ENCODE data around the gene SLC25A5.
A peak's percentile ranks its signal among the peaks of the same experiment; 100 is the strongest.
"Not testable (repeated sequence)": the region's sequence is repeated elsewhere in the genome, so short reads cannot be mapped to it uniquely, and the experiment has no call there.

SLC25A5 gene

GRCh38 chrX:119467842-119468550 lies at the start of gene SLC25A5:
Gene SLC25A5, plus strand, starts transcription at chrX:119468444. Its CDS starts 72 bp downstream, at chrX:119468516.
- DNase-seq = peak; percentile 8 to 48

GRCh38 chrX:119419146-119419545 lies 49.1 kb upstream of the SLC25A5 start:
- DNase-seq = no peak

- no peak for DNase-seq
Measured at GRCh38 chrX:119419898-119420297, 48.3 kb upstream of the SLC25A5 start.

- no peak for DNase-seq
Measured at GRCh38 chrX:119421016-119421705, 47.1 kb upstream of the SLC25A5 start.

GRCh38 chrX:119423631-119424030 lies 44.6 kb upstream of the SLC25A5 start:
- no peak for DNase-seq

- no peak for DNase-seq
Measured at GRCh38 chrX:119424999-119425398, 43.2 kb upstream of the SLC25A5 start.

GRCh38 chrX:119427024-119427794 lies 41.0 kb upstream of the SLC25A5 start:
- no peak for DNase-seq

- no peak for DNase-seq
Measured at GRCh38 chrX:119427795-119428185, 40.5 kb upstream of the SLC25A5 start.

- no peak for DNase-seq
Measured at GRCh38 chrX:119429471-119429870, 38.8 kb upstream of the SLC25A5 start.

- not testable (repeated sequence) for DNase-seq
Measured at GRCh38 chrX:119441295-119441694, 26.9 kb upstream of the SLC25A5 start.

- no peak for DNase-seq
Measured at GRCh38 chrX:119442286-119442685, 26.0 kb upstream of the SLC25A5 start.

- no peak for DNase-seq
Measured at GRCh38 chrX:119453202-119453601, 15.0 kb upstream of the SLC25A5 start.

- DNase-seq = no peak
Measured at GRCh38 chrX:119455264-119455663, 13.0 kb upstream of the SLC25A5 start.

- DNase-seq = no peak
Measured at GRCh38 chrX:119459181-119459580, 9.1 kb upstream of the SLC25A5 start.

- no peak for DNase-seq
Measured at GRCh38 chrX:119465555-119465954, 2.7 kb upstream of the SLC25A5 start.

GRCh38 chrX:119466970-119467369 lies 1.3 kb upstream of the SLC25A5 start:
- DNase-seq = no peak

GRCh38 chrX:119467433-119467832 lies 811 bp upstream of the SLC25A5 start:
- DNase-seq = no peak

- DNase-seq = peak in 1 of 2 experiments; percentile 42
Measured at GRCh38 chrX:119468551-119469312, 488 bp downstream of the SLC25A5 start.

- no peak for DNase-seq
Measured at GRCh38 chrX:119469313-119469635, 1.0 kb downstream of the SLC25A5 start.

- no peak for DNase-seq
Measured at GRCh38 chrX:119474615-119475388, 6.6 kb downstream of the SLC25A5 start.

GRCh38 chrX:119475389-119476101 lies 7.3 kb downstream of the SLC25A5 start:
- DNase-seq = no peak
